ENCODE measurements around the gene EEF1AKMT2. TPM values are rescaled to one million over a fixed set of nuclear protein-coding genes. Genes with fewer than 3 reads are reported as not detected.

EEF1AKMT2 gene
- total RNA-seq, 6 donors from 2014 or later, result 3.6 to 17.3 (median 11.4) TPM

GRCh38 chr10:124715439-124715838 lies 76.2 kb downstream of the EEF1AKMT2 start:
- WGBS, 2 donors, result 61 to 62% methylated on average over 5 to 6 of the region's 6 CpGs

GRCh38 chr10:124713679-124714255 lies 77.9 kb downstream of the EEF1AKMT2 start:
- no peak for DNase-seq
- TF ChIP-seq CTCF (IDR thresholded peaks at IDR 0.05), result no peak
- TF ChIP-seq EP300 (IDR thresholded peaks at IDR 0.05), result no peak
- TF ChIP-seq POLR2AphosphoS5 (IDR thresholded peaks at IDR 0.05), result no peak
- no peak for TF ChIP-seq POLR2A (IDR thresholded peaks at IDR 0.05)
- no peak for ATAC-seq (ENCODE audit: low FRiP score in 2 of 2)
- WGBS, 2 donors, result 54 to 59% methylated on average over 9 to 10 of the region's 10 CpGs
- Histone ChIP-seq H3K36me3 (no peaks in the 10 kb centered on the region), H3K9me3 (no peaks in the 10 kb centered on the region), H3K27me3 (no peaks in the 10 kb centered on the region), H3K27ac (peak overlapping the region in 2 of 4 donors; percentile 50 to 57), H3K4me3 (no peak overlapping the region), H3K4me1 (peaks cover 51 to 87% (median 72%) of the 10 kb centered on the region in 4 donors)

More at GRCh38 chr10:124715439-124715838, 76.2 kb downstream of the EEF1AKMT2 start:
- ATAC-seq (ENCODE audit: low FRiP score in 2 of 2) (no peak), DNase-seq (no peak)
- H3K4me3 ChIP-seq, result no peak overlapping the region
- H3K36me3 ChIP-seq, result no peaks in the 10 kb centered on the region
- no peaks in the 10 kb centered on the region for H3K27me3 ChIP-seq
- no peaks in the 10 kb centered on the region for H3K9me3 ChIP-seq
- peak overlapping the region in 1 of 4 donors; percentile 13 for H3K27ac ChIP-seq
- H3K4me1 ChIP-seq, result peaks cover 51 to 87% (median 72%) of the 10 kb centered on the region in 4 donors
- TF ChIP-seq POLR2A (IDR thresholded peaks at IDR 0.05) (no peak), EP300 (IDR thresholded peaks at IDR 0.05) (no peak), CTCF (IDR thresholded peaks at IDR 0.05) (no peak), POLR2AphosphoS5 (IDR thresholded peaks at IDR 0.05) (no peak)

GRCh38 chr10:124712704-124713407 lies 78.8 kb downstream of the EEF1AKMT2 start:
- H3K27ac ChIP-seq, result peak overlapping the region in 2 of 4 donors; percentile 31 to 57
- no peaks in the 10 kb centered on the region for H3K36me3 ChIP-seq
- H3K9me3 ChIP-seq, result no peaks in the 10 kb centered on the region
- no peaks in the 10 kb centered on the region for H3K27me3 ChIP-seq
- ATAC-seq (ENCODE audit: low FRiP score in 2 of 2) (no peak), DNase-seq (no peak)
- H3K4me3 ChIP-seq, result no peak overlapping the region
- TF ChIP-seq POLR2AphosphoS5 (IDR thresholded peaks at IDR 0.05) (no peak), CTCF (IDR thresholded peaks at IDR 0.05) (no peak), POLR2A (IDR thresholded peaks at IDR 0.05) (no peak), EP300 (IDR thresholded peaks at IDR 0.05) (no peak)
- H3K4me1 ChIP-seq, result peaks cover 51 to 87% (median 72%) of the 10 kb centered on the region in 4 donors
- WGBS, 2 donors, result 85 to 88% methylated on average over 2 to 5 of the region's 5 CpGs

- Histone ChIP-seq H3K4me3 (no peak overlapping the region), H3K9me3 (no peaks in the 10 kb centered on the region), H3K4me1 (peaks cover 62 to 88% (median 76%) of the 10 kb centered on the region in 4 donors), H3K36me3 (peaks cover 0 to 5% (median 1%) of the 10 kb centered on the region in 4 donors), H3K27ac (peak overlapping the region; percentile 2 to 87 (median 70)), H3K27me3 (no peaks in the 10 kb centered on the region)
- no peak for TF ChIP-seq POLR2AphosphoS5 (IDR thresholded peaks at IDR 0.05)
- no peak for TF ChIP-seq EP300 (IDR thresholded peaks at IDR 0.05)
- TF ChIP-seq POLR2A (IDR thresholded peaks at IDR 0.05), result no peak
- TF ChIP-seq CTCF (IDR thresholded peaks at IDR 0.05), result no peak
- DNase-seq (no peak), ATAC-seq (ENCODE audit: low FRiP score in 2 of 2) (no peak)
- 70 to 88% methylated on average over 7 of the region's 7 CpGs for WGBS, 2 donors
These were observed 80.5 kb downstream of the EEF1AKMT2 start for GRCh38 chr10:124711145-124711544.
